ENCODE results near the gene GAS2L2.

Gene GAS2L2

GRCh38 chr17:35710950-35711349 is 42.1 kb downstream of the GAS2L2 start:
- ATAC-seq: no peak
- TF ChIP-seq ARNTL (CRISPR knock-in tag; IDR thresholded peaks at IDR 0.05; ENCODE audit: borderline replicate concordance, low read depth) (no peak), ESRRG (CRISPR knock-in tag; IDR thresholded peaks at IDR 0.05) (no peak), ZFP30 (CRISPR knock-in tag; IDR thresholded peaks at IDR 0.05) (no peak), RARB (CRISPR knock-in tag; IDR thresholded peaks at IDR 0.05) (no peak), POU6F1 (CRISPR knock-in tag; IDR thresholded peaks at IDR 0.05; ENCODE audit: borderline replicate concordance, low read depth) (no peak), GLIS3 (CRISPR knock-in tag; IDR thresholded peaks at IDR 0.05) (no peak), ZFP3 (CRISPR knock-in tag; IDR thresholded peaks at IDR 0.05) (no peak), ZNF8 (CRISPR knock-in tag; IDR thresholded peaks at IDR 0.05) (no peak), ZNF70 (CRISPR knock-in tag; IDR thresholded peaks at IDR 0.05) (no peak), CREB5 (CRISPR knock-in tag; IDR thresholded peaks at IDR 0.05; ENCODE audit: low read depth) (no peak), CSRNP3 (CRISPR knock-in tag; IDR thresholded peaks at IDR 0.05) (no peak), TOX (CRISPR knock-in tag; IDR thresholded peaks at IDR 0.05; ENCODE audit: borderline replicate concordance) (no peak), ZNF565 (CRISPR knock-in tag; conservative IDR thresholded peaks at IDR 0.05; ENCODE audit: low read depth) (no peak), BACH2 (CRISPR knock-in tag; IDR thresholded peaks at IDR 0.05; ENCODE audit: borderline replicate concordance) (no peak), TCF4 (CRISPR knock-in tag; IDR thresholded peaks at IDR 0.05; ENCODE audit: borderline replicate concordance) (no peak), PPARA (CRISPR knock-in tag; IDR thresholded peaks at IDR 0.05; ENCODE audit: borderline replicate concordance) (no peak), CSDC2 (CRISPR knock-in tag; IDR thresholded peaks at IDR 0.05) (no peak), ISL1 (CRISPR knock-in tag; IDR thresholded peaks at IDR 0.05) (no peak)

- TF ChIP-seq PATZ1 (CRISPR knock-in tag; IDR thresholded peaks at IDR 0.05; ENCODE audit: borderline replicate concordance) (no peak), PPARA (CRISPR knock-in tag; IDR thresholded peaks at IDR 0.05; ENCODE audit: borderline replicate concordance) (no peak), ESRRG (CRISPR knock-in tag; IDR thresholded peaks at IDR 0.05) (no peak), TOX (CRISPR knock-in tag; IDR thresholded peaks at IDR 0.05; ENCODE audit: borderline replicate concordance) (no peak), OSR1 (CRISPR knock-in tag; IDR thresholded peaks at IDR 0.05) (no peak), ZNF70 (CRISPR knock-in tag; IDR thresholded peaks at IDR 0.05) (no peak), CSDC2 (CRISPR knock-in tag; IDR thresholded peaks at IDR 0.05) (no peak), ZFP3 (CRISPR knock-in tag; IDR thresholded peaks at IDR 0.05) (no peak), GLIS3 (CRISPR knock-in tag; IDR thresholded peaks at IDR 0.05) (no peak), TSHZ2 (CRISPR knock-in tag; IDR thresholded peaks at IDR 0.05) (no peak), RARB (CRISPR knock-in tag; IDR thresholded peaks at IDR 0.05) (no peak), ARNTL (CRISPR knock-in tag; IDR thresholded peaks at IDR 0.05; ENCODE audit: borderline replicate concordance, low read depth) (no peak)
These were observed 43.2 kb downstream of the GAS2L2 start for GRCh38 chr17:35709874-35710273.

GRCh38 chr17:35708951-35709350 is 44.1 kb downstream of the GAS2L2 start:
- no peak for TF ChIP-seq OSR1 (CRISPR knock-in tag; IDR thresholded peaks at IDR 0.05)
- no peak for TF ChIP-seq ARNTL (CRISPR knock-in tag; IDR thresholded peaks at IDR 0.05; ENCODE audit: borderline replicate concordance, low read depth)
- TF ChIP-seq ZNF565 (CRISPR knock-in tag; conservative IDR thresholded peaks at IDR 0.05; ENCODE audit: low read depth): no peak
- no peak for ATAC-seq

More at GRCh38 chr17:35709874-35710273, 43.2 kb downstream of the GAS2L2 start:
- ATAC-seq: no peak
